HEK293T (cell line): ENCODE results near the gene ACVR1B.

Experiments used
- CTCF ChIA-PET: fragments of 350-600 bp; formaldehyde crosslinking; extraction: SDS; loops from one replicate; lab custom pipeline; 2021; ENCODE audit warnings: antibody characterized with exemption, inconsistent platforms; lab: Yijun Ruan, JAX
- POLR2A ChIA-PET: fragments of 350-600 bp; formaldehyde crosslinking; extraction: SDS; loops from one replicate; lab custom pipeline; 2020; ENCODE audit warnings: antibody characterized with exemption, inconsistent platforms; lab: Yijun Ruan, JAX
- DNase-seq: peaks from one replicate; pipeline ENCODE4 v3.0.0; 2012; ENCODE audit warnings: mixed read lengths; ENCODE audit errors: extremely low spot score
- ARNT ChIP-seq: fragments of 450-650 bp; IDR thresholded peaks from 2 replicates; pipeline ENCODE4 v1.6.1; 2017; ENCODE audit warnings: mild to moderate bottlenecking
- BHLHE40 ChIP-seq: fragments of 450-650 bp; IDR thresholded peaks from 2 replicates; pipeline ENCODE4 v1.6.1; 2016; ENCODE audit warnings: mild to moderate bottlenecking, moderate library complexity, borderline replicate concordance
- CTBP1 ChIP-seq: fragments of 450-650 bp; IDR thresholded peaks from 2 replicates; pipeline ENCODE4 v1.6.1; 2016; ENCODE audit warnings: borderline replicate concordance
- ELF4 ChIP-seq: fragments of 450-650 bp; IDR thresholded peaks from 2 replicates; pipeline ENCODE4 v1.6.1; 2017; ENCODE audit warnings: antibody characterized with exemption
- FOXA1 ChIP-seq: fragments of 450-650 bp; IDR thresholded peaks from 2 replicates; pipeline ENCODE4 v1.6.1; 2016; ENCODE audit warnings: mild to moderate bottlenecking
- FOXK2 ChIP-seq: fragments of 450-650 bp; IDR thresholded peaks from 2 replicates; pipeline ENCODE4 v1.6.1; 2016; ENCODE audit warnings: mild to moderate bottlenecking
- FOXM1 ChIP-seq: fragments of 450-650 bp; IDR thresholded peaks from 2 replicates; pipeline ENCODE4 v1.6.1; 2017; ENCODE audit warnings: mild to moderate bottlenecking, borderline replicate concordance
- HDGF ChIP-seq: fragments of 450-650 bp; IDR thresholded peaks from 2 replicates; pipeline ENCODE4 v1.6.1; 2017; ENCODE audit warnings: antibody characterized with exemption, borderline replicate concordance
- L3MBTL2 ChIP-seq: fragments of 450-650 bp; conservative IDR thresholded peaks from 2 replicates; pipeline ENCODE4 v1.6.1; 2016; ENCODE audit warnings: mild to moderate bottlenecking
- LEF1 ChIP-seq: fragments of 450-650 bp; IDR thresholded peaks from 2 replicates; pipeline ENCODE4 v1.6.1; 2017; ENCODE audit warnings: mild to moderate bottlenecking, borderline replicate concordance
- NFRKB ChIP-seq: fragments of 450-650 bp; IDR thresholded peaks from 2 replicates; pipeline ENCODE4 v1.6.1; 2016; ENCODE audit warnings: mild to moderate bottlenecking, moderate library complexity
- SP1 ChIP-seq: fragments of 450-650 bp; IDR thresholded peaks from 2 replicates; pipeline ENCODE4 v1.6.1; 2017
- SUZ12 ChIP-seq: fragments of 450-650 bp; IDR thresholded peaks from 2 replicates; pipeline ENCODE4 v1.6.1; 2016; ENCODE audit warnings: mild to moderate bottlenecking
- TARDBP ChIP-seq: fragments of 450-650 bp; IDR thresholded peaks from 2 replicates; pipeline ENCODE4 v1.6.1; 2016
- ZNF384 ChIP-seq: fragments of 450-650 bp; IDR thresholded peaks from 2 replicates; pipeline ENCODE4 v1.6.1; 2016
- TF ChIP-seq, protein P1 (sequence below): fragments of 450-650 bp; IDR thresholded peaks from 2 replicates; pipeline ENCODE4 v1.6.1; 2016

ACVR1B gene

DNA sequence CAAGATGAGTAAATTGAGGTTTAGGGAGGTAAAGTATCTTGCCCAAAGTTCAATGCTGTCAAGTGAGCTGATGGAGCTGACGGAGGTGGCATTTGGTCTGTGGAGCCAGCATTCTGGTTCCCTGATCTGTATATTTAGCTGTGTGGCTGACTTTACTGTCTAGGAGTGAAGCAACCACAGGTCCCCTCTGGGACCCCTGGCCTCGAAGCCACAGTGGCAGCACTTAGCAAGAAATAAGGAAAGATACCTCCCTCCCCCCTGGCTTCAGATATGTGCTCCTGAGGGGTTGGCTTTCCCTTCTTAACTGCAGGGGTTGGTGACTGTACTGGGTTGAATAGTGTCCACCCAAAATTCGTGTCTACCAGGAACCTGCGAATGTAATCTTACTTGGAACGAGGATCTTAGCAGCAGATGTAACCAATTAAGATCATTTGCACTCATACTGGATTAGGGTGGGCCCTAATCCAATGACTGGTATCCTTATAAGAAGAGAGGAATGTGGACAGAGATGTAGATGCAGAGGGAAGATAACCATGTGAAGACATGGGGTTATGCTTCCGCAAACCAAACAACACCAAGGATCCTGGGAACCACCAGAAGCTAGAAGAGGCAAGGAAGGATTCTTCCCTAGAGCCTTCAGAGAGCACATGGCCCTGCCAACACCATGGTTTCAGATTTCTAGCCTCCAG lies 2.0 kb upstream of the ACVR1B start:
- CTCF ChIA-PET, result interaction anchor here (1.0 to 1.2 kb wide), 2 partner anchors 22 to 26 kb away, joined by 4 to 7 read pairs; no protein-coding TSS in a partner anchor
- POLR2A ChIA-PET, result interaction anchor here (0.7 kb wide), 1 partner anchor 15 kb away, joined by 3 read pairs; no protein-coding TSS in a partner anchor
- no peak for DNase-seq
- TF ChIP-seq SP1, result no peak
- TF ChIP-seq L3MBTL2, result no peak
- TF ChIP-seq, protein P1, sequence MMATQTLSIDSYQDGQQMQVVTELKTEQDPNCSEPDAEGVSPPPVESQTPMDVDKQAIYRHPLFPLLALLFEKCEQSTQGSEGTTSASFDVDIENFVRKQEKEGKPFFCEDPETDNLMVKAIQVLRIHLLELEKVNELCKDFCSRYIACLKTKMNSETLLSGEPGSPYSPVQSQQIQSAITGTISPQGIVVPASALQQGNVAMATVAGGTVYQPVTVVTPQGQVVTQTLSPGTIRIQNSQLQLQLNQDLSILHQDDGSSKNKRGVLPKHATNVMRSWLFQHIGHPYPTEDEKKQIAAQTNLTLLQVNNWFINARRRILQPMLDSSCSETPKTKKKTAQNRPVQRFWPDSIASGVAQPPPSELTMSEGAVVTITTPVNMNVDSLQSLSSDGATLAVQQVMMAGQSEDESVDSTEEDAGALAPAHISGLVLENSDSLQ, result no peak
- no peak for TF ChIP-seq ZNF384

DNA sequence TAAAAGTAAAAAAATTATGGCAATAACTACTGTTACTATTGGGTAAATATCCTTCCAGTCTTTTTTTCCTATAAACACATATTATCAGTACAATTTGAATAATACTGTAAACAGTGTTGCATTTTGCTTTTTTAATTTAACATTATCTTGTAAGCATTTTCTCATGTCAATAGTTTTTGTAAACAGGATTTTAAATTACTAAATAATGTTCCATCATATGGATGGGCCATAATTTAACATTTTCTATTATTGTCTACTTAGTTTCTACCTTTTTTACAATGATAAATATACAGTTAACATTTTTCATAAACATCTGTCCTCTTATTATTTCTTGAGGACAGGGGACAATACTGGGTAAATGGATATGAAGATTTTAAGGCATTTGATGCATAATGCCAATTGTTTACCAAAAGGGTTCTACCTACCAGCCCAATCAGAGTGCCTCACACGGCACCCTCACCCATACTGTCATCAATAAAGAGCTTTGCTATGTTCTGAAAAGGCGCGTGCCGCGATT lies 759 bp upstream of the ACVR1B start:
- TF ChIP-seq NFRKB, result no peak
- no peak for TF ChIP-seq L3MBTL2
- no peak for TF ChIP-seq SP1
- no peak for TF ChIP-seq SUZ12
- no peak for TF ChIP-seq CTBP1
- TF ChIP-seq FOXK2, result no peak
- no peak for TF ChIP-seq ZNF384
- TF ChIP-seq LEF1, result no peak
- no peak for TF ChIP-seq BHLHE40
- TF ChIP-seq HDGF, result no peak
- TF ChIP-seq TARDBP, result no peak
- no peak for TF ChIP-seq FOXM1
- no peak for TF ChIP-seq FOXA1
- TF ChIP-seq ARNT, result no peak
- TF ChIP-seq, protein P1, result no peak
- TF ChIP-seq ELF4, result no peak
- ChIA-PET POLR2A (interaction anchor here (1.6 kb wide), 1 partner anchor 20 kb away, joined by 4 read pairs; no protein-coding TSS in a partner anchor), CTCF (interaction anchor here (0.6 kb wide), 1 partner anchor 127 kb away, joined by 3 read pairs; no protein-coding TSS in a partner anchor)
- no peak for DNase-seq

DNA sequence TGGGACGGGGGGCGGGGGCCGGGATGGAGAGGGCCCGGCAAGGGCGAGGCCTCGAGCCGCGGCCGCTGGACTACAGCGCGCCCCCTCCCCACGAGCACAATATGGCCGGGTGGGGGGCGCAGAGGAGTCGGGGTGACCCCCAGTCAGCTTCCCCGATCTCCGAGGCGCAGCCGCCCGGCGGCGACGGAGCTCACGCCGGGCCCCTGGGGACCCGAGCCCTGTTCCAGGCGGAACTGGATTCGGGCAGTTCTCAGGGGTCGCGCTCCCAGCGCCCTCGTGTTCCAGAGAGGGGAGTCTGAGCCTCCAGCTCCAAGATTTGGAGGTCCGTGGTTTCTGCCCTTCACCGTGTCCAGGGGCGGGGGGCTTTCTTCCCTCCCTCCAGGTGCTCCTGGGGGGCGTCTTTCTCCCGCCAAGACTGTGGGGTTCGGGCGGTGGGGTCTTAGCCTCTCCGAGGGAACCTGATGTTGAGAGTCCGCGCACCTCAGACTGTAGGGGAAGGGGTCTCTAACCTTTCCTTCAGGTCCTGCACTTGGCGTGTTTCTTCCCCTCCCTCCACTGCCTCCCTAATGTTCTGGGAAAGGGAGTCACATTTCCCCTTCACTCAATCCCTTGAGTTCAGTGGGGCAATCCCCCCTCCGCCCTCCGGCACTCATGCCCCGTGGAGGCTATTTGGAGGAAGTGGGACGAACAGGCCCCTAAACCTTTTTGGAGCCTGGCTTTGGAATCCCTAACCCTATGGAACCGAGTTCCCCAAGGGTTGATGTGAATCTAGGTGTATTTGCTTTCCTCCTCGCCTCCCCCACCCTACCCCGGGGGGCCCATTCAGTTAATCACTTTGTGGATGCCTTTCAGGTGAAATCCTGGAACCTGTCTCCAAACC lies 584 bp downstream of the ACVR1B start:
- ChIA-PET CTCF (interaction anchor here (0.5 to 0.6 kb wide), 2 partner anchors 81 to 1472 kb away, joined by 3 to 4 read pairs; no protein-coding TSS in a partner anchor), POLR2A (interaction anchor here (1.6 kb wide), 1 partner anchor 19 kb away, joined by 4 read pairs; no protein-coding TSS in a partner anchor)
- DNase-seq, result no peak
- TF ChIP-seq L3MBTL2 (no peak), FOXK2 (no peak), ELF4 (no peak), ZNF384 (no peak), SUZ12 (no peak), LEF1 (no peak), FOXM1 (no peak), FOXA1 (no peak), BHLHE40 (no peak), CTBP1 (no peak), SP1 (no peak), HDGF (no peak), ARNT (no peak), TARDBP (no peak), NFRKB (no peak)
- TF ChIP-seq, protein P1, result no peak

DNA sequence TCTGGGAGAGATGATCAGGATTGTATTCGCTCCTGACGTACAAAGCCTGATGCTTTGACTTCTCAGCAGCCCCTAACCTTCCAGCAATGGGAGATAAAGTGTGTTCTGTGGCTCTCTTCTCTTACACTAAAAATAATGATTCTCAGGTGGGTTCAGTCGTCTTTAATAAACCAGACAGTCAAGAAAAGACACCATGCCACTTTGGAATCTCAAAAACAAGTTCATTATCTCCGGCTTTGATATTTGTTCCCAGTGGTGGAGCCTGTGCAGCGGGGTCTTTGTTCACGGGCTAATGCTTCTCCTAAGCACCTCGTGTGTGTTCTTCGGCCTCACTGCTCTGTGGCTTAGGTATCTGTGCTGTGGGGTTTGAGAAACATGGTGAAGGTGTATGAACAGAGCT lies 1.6 kb downstream of the ACVR1B start:
- TF ChIP-seq L3MBTL2 (no peak), NFRKB (no peak), ARNT (no peak), HDGF (no peak)
- DNase-seq, result no peak
- CTCF ChIA-PET, result interaction anchor here (0.6 kb wide), 1 partner anchor 186 kb away, joined by 5 read pairs; no protein-coding TSS in a partner anchor
- POLR2A ChIA-PET, result no interaction called here

DNA sequence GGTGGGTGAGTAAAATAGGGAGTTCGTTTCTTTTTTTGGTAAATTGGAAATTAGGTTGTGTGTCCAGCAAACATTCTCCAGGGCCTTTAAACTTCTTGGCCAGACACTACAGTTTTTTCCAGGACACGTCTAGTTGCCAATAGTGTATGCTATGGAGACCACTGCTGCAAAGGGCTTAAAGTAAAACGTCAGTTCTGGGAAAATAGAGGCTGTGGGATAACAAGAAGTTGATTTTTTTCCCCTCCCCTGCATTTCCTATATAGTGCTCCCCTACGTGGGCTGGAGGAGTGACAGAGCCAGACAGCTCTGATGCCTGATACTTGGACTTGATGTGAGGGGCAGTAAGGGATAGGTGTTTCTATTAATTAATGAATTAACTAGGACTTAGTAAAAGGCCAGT lies 2.4 kb downstream of the ACVR1B start:
- ChIA-PET POLR2A (no interaction called here), CTCF (interaction anchor here (0.6 kb wide), 1 partner anchor 185 kb away, joined by 5 read pairs; no protein-coding TSS in a partner anchor)
- TF ChIP-seq FOXA1 (no peak), LEF1 (no peak), L3MBTL2 (no peak), ARNT (no peak), HDGF (no peak), ZNF384 (no peak), BHLHE40 (no peak), ELF4 (no peak), FOXM1 (no peak), SP1 (no peak), NFRKB (no peak), TARDBP (no peak), FOXK2 (no peak), CTBP1 (no peak), SUZ12 (no peak)
- TF ChIP-seq, protein P1, result no peak
- no peak for DNase-seq
